HepG2 (cell line): ENCODE measurements around the gene RNASE4. TPM values are rescaled to one million over a fixed set of nuclear protein-coding genes. Genes with fewer than 3 reads are reported as not detected.
A peak's percentile ranks its signal among the peaks of the same experiment; 100 is the strongest.

Experiments used
- CBFB ChIP-seq: sonication (generic); formaldehyde crosslinking; IDR thresholded peaks from 2 replicates; pipeline ENCODE4 v1.4.0; 2020; ENCODE audit warnings: missing genetic modification reagents
- ESRRA ChIP-seq: sonication (generic); formaldehyde crosslinking; IDR thresholded peaks from 2 replicates; pipeline ENCODE4 v1.5.1; 2020; ENCODE audit warnings: mild to moderate bottlenecking, low read depth, missing genetic modification reagents
- HMGXB4 ChIP-seq, 2 experiments: sonication (generic) in 1 of 2; formaldehyde crosslinking in 1 of 2; IDR thresholded peaks; 2 replicates each; pipeline versions ENCODE4 v1.4.0 to v1.6.1; 2018 to 2020; ENCODE audit warnings: missing genetic modification reagents in 2 of 2, borderline replicate concordance in 1 of 2, low read depth in 1 of 2, mild to moderate bottlenecking in 1 of 2, missing biosample characterization in 1 of 2
- HNRNPH1 ChIP-seq: fragments of 200-400 bp; formaldehyde crosslinking; optimal IDR thresholded peaks from 2 replicates; pipeline ENCODE3; 2017; ENCODE audit warnings: mild to moderate bottlenecking, low read depth, low read length
- IKZF1 ChIP-seq: fragments of 450-650 bp; IDR thresholded peaks from 2 replicates; pipeline ENCODE4 v1.7.1; 2016
- KDM2A ChIP-seq: sonication (generic); formaldehyde crosslinking; IDR thresholded peaks from 2 replicates; pipeline ENCODE4 v1.4.0; 2020; ENCODE audit warnings: low read depth, missing genetic modification reagents, borderline replicate concordance
- LBX2 ChIP-seq: sonication (generic); formaldehyde crosslinking; IDR thresholded peaks from 2 replicates; pipeline ENCODE4 v1.5.0; 2020; ENCODE audit warnings: missing genetic modification reagents, mild to moderate bottlenecking, borderline replicate concordance
- MAX ChIP-seq: IDR thresholded peaks from 2 replicates; pipeline ENCODE4 v1.6.1; 2012; ENCODE audit warnings: inconsistent platforms
- MIER3 ChIP-seq: IDR thresholded peaks from 2 replicates; pipeline ENCODE4 v1.6.1; 2016; ENCODE audit warnings: missing compliant biosample characterization, borderline replicate concordance
- MIXL1 ChIP-seq: IDR thresholded peaks from 2 replicates; pipeline ENCODE4 v1.6.1; 2016
- MLX ChIP-seq: IDR thresholded peaks from 2 replicates; pipeline ENCODE4 v1.6.1; 2016
- SAFB2 ChIP-seq: sonication (generic); formaldehyde crosslinking; IDR thresholded peaks from 2 replicates; pipeline ENCODE4 v1.5.1; 2020; ENCODE audit warnings: missing genetic modification reagents, low read depth, mild to moderate bottlenecking, borderline replicate concordance
- SMAD3 ChIP-seq: sonication (generic); formaldehyde crosslinking; IDR thresholded peaks from 2 replicates; pipeline ENCODE4 v1.4.0; 2020; ENCODE audit warnings: missing genetic modification reagents
- SP4 ChIP-seq: sonication (generic); formaldehyde crosslinking; IDR thresholded peaks from 2 replicates; pipeline ENCODE4 v1.8.1; 2023; ENCODE audit warnings: mild to moderate bottlenecking, missing genetic modification reagents
- SYNCRIP ChIP-seq: fragments of 200-400 bp; formaldehyde crosslinking; IDR thresholded peaks from 2 replicates; pipeline ENCODE4 v1.6.1; 2018; ENCODE audit warnings: mild to moderate bottlenecking, low read depth, low read length; ENCODE audit not compliant: insufficient read depth
- TCF7L2 ChIP-seq: IDR thresholded peaks from 2 replicates; pipeline ENCODE4 v1.6.1; 2011; ENCODE audit warnings: mild to moderate bottlenecking, low read depth, low read length, moderate library complexity
- ZNF136 ChIP-seq: sonication (generic); formaldehyde crosslinking; IDR thresholded peaks from 2 replicates; pipeline ENCODE4 v1.8.1; 2022; ENCODE audit warnings: low read depth, mild to moderate bottlenecking, moderate library complexity, missing genetic modification reagents
- ZNF282 ChIP-seq: fragments of 450-650 bp; IDR thresholded peaks from 2 replicates; pipeline ENCODE4 v1.6.1; 2018; ENCODE audit not compliant: partially characterized antibody
- ZNF451 ChIP-seq: sonication (generic); formaldehyde crosslinking; IDR thresholded peaks from 2 replicates; pipeline ENCODE4 v1.5.0; 2020; ENCODE audit warnings: mild to moderate bottlenecking, missing genetic modification reagents
- ZNF512 ChIP-seq: sonication (generic); formaldehyde crosslinking; IDR thresholded peaks from 2 replicates; pipeline ENCODE4 v1.4.0; 2020; ENCODE audit warnings: mild to moderate bottlenecking, missing genetic modification reagents
- ZNF615 ChIP-seq: sonication (generic); formaldehyde crosslinking; IDR thresholded peaks from 2 replicates; pipeline ENCODE4 v1.5.0; 2020; ENCODE audit warnings: mild to moderate bottlenecking, missing genetic modification reagents, borderline replicate concordance
- ZNF773 ChIP-seq: sonication (generic); formaldehyde crosslinking; IDR thresholded peaks from 2 replicates; pipeline ENCODE4 v1.4.0; 2020; ENCODE audit warnings: missing genetic modification reagents, borderline replicate concordance
- ZNF879 ChIP-seq: sonication (generic); formaldehyde crosslinking; IDR thresholded peaks from 2 replicates; pipeline ENCODE4 v1.8.1; 2023; ENCODE audit warnings: missing genetic modification reagents
- polyA plus RNA-seq, 8 experiments: library from polyadenylated mRNA; depleted of rRNA in 3 of 8; stranded (reverse) in 7 of 8; unstranded in 1 of 8; fragments of >200 nt; fragmentation: Illumina TruSeq in 4 of 8; extraction: Trizol in 4 of 8; gene quantifications; 2 replicates each; pipeline versions ENCODE4 v1.2.1 to v1.2.3, GENCODE V29; 2011 to 2016; ENCODE audit warnings: low read depth in 4 of 8, missing spikeins in 1 of 8, mixed read lengths in 1 of 8; ENCODE audit not compliant: insufficient read depth in 1 of 8
- total RNA-seq, 5 experiments: library from RNA; depleted of rRNA; stranded (reverse); fragments of >200 nt; fragmentation: Illumina TruSeq; extraction: Trizol; gene quantifications; 2 replicates each; pipeline ENCODE4 v1.2.3, GENCODE V29; 2016; ENCODE audit warnings: low read depth in 1 of 5
- TF ChIP-seq, protein P1 (sequence below): fragments of 450-650 bp; IDR thresholded peaks from 2 replicates; pipeline ENCODE4 v1.6.1; 2017
- TF ChIP-seq, protein P2 (sequence below): sonication (generic); formaldehyde crosslinking; IDR thresholded peaks from 2 replicates; pipeline ENCODE4 v1.4.0; 2020; ENCODE audit warnings: missing genetic modification reagents
- TF ChIP-seq, protein P3 (sequence below): sonication (generic); formaldehyde crosslinking; IDR thresholded peaks from 2 replicates; pipeline ENCODE4 v1.5.0; 2020; ENCODE audit warnings: missing genetic modification reagents

The RNASE4 gene
- total and polyA plus RNA-seq, 2 of the 13 experiments (the other 11 are each of a cell fraction or from before 2014, with no cell fraction given): 109 to 983 TPM

DNA sequence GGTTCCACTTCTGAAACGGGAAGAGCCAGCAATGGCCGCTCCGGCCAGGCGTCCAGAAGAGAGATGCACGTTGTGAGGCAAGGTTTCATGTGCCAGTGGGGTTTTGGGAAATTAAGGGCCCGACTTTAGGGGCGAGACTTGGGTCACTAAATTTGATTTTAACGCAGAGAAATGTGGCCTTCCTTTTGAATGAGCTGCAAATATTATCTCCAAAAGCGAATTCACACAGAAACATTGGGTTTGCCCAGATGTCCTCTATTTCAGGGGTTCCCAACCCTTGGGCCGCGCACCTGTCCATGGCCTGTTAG is 2.3 kb upstream of the RNASE4 start (continued):
- no peak for TF ChIP-seq KDM2A (CRISPR knock-in tag)
- TF ChIP-seq MIER3: no peak
- TF ChIP-seq SYNCRIP: no peak
- TF ChIP-seq, protein P1, sequence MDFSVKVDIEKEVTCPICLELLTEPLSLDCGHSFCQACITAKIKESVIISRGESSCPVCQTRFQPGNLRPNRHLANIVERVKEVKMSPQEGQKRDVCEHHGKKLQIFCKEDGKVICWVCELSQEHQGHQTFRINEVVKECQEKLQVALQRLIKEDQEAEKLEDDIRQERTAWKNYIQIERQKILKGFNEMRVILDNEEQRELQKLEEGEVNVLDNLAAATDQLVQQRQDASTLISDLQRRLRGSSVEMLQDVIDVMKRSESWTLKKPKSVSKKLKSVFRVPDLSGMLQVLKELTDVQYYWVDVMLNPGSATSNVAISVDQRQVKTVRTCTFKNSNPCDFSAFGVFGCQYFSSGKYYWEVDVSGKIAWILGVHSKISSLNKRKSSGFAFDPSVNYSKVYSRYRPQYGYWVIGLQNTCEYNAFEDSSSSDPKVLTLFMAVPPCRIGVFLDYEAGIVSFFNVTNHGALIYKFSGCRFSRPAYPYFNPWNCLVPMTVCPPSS: no peak
- no peak for TF ChIP-seq CBFB (CRISPR knock-in tag)
- TF ChIP-seq SAFB2 (CRISPR knock-in tag): no peak
- TF ChIP-seq ZNF879: no peak
- no peak for TF ChIP-seq SMAD3
- TF ChIP-seq ZNF282: no peak
- no peak for TF ChIP-seq TCF7L2
- TF ChIP-seq HNRNPH1: no peak
- no peak for TF ChIP-seq IKZF1
- no peak for TF ChIP-seq ESRRA
- TF ChIP-seq ZNF136: no peak
- no peak for TF ChIP-seq ZNF615 (CRISPR knock-in tag)
- no peak for TF ChIP-seq ZNF773 (CRISPR knock-in tag)
- TF ChIP-seq ZNF512 (CRISPR knock-in tag): no peak
- TF ChIP-seq, protein P2, sequence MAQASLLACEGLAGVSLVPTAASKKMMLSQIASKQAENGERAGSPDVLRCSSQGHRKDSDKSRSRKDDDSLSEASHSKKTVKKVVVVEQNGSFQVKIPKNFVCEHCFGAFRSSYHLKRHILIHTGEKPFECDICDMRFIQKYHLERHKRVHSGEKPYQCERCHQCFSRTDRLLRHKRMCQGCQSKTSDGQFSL (CRISPR knock-in tag): peak; percentile 24; the same call in 1 of the 2 replicates
- no peak for TF ChIP-seq ZNF451 (CRISPR knock-in tag)
- TF ChIP-seq MAX: no peak
- TF ChIP-seq SP4 (CRISPR knock-in tag): no peak
- TF ChIP-seq HMGXB4 (CRISPR knock-in tag; IDR thresholded peaks at IDR 0.05; ENCODE audit: borderline replicate concordance in 1 of 2, low read depth in 1 of 2): no peak
- TF ChIP-seq MIXL1 (CRISPR knock-in tag): no peak
- TF ChIP-seq, protein P3, sequence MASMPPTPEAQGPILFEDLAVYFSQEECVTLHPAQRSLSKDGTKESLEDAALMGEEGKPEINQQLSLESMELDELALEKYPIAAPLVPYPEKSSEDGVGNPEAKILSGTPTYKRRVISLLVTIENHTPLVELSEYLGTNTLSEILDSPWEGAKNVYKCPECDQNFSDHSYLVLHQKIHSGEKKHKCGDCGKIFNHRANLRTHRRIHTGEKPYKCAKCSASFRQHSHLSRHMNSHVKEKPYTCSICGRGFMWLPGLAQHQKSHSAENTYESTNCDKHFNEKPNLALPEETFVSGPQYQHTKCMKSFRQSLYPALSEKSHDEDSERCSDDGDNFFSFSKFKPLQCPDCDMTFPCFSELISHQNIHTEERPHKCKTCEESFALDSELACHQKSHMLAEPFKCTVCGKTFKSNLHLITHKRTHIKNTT (CRISPR knock-in tag): no peak
- no peak for TF ChIP-seq LBX2
- no peak for TF ChIP-seq MLX (CRISPR knock-in tag)
